HepG2 (cell line): ENCODE data around the gene SLC22A5. TPM values are rescaled to one million over a fixed set of nuclear protein-coding genes. Genes with fewer than 3 reads are reported as not detected.

Experiments used
- GABPB1 ChIP-seq: IDR thresholded peaks from 2 replicates; pipeline ENCODE4 v1.6.1; 2016; ENCODE audit warnings: mild to moderate bottlenecking, missing genetic modification reagents, moderate library complexity, missing compliant biosample characterization
- HNF4A ChIP-seq: sonication (generic); formaldehyde crosslinking; IDR thresholded peaks from 2 replicates; pipeline ENCODE4 v1.4.0; 2020; ENCODE audit warnings: missing genetic modification reagents
- ISL2 ChIP-seq: sonication (generic); formaldehyde crosslinking; IDR thresholded peaks from 2 replicates; pipeline ENCODE4 v1.5.0; 2020; ENCODE audit warnings: missing genetic modification reagents
- RFX3 ChIP-seq: IDR thresholded peaks from 2 replicates; pipeline ENCODE4 v1.6.1; 2016; ENCODE audit warnings: missing biosample characterization, missing genetic modification reagents
- YY1 ChIP-seq: IDR thresholded peaks from 2 replicates; pipeline ENCODE4 v1.6.1; 2011; ENCODE audit warnings: low read length, low read depth, moderate library complexity, mild to moderate bottlenecking; ENCODE audit not compliant: insufficient read depth, insufficient replicate concordance
- ZEB1 ChIP-seq: IDR thresholded peaks from 2 replicates; pipeline ENCODE4 v1.6.1; 2012; ENCODE audit warnings: mild to moderate bottlenecking, low read depth, inconsistent platforms; ENCODE audit not compliant: insufficient replicate concordance
- ZFX ChIP-seq: sonication (generic); formaldehyde crosslinking; IDR thresholded peaks from 2 replicates; pipeline ENCODE4 v1.4.0; 2020; ENCODE audit warnings: mild to moderate bottlenecking, low read depth, missing genetic modification reagents, moderate library complexity
- ZNF138 ChIP-seq: sonication (generic); formaldehyde crosslinking; IDR thresholded peaks from 2 replicates; pipeline ENCODE4 v1.5.0; 2020; ENCODE audit warnings: mild to moderate bottlenecking, low read depth, missing genetic modification reagents
- ZNF234 ChIP-seq: sonication (generic); formaldehyde crosslinking; conservative IDR thresholded peaks from 2 replicates; pipeline ENCODE4 v1.5.1; 2020; ENCODE audit warnings: mild to moderate bottlenecking, missing genetic modification reagents
- ZNF251 ChIP-seq: sonication (generic); formaldehyde crosslinking; IDR thresholded peaks from 2 replicates; pipeline ENCODE4 v1.9.0; 2021; ENCODE audit warnings: mild to moderate bottlenecking, missing genetic modification reagents
- ZNF777 ChIP-seq: sonication (generic); formaldehyde crosslinking; IDR thresholded peaks from 2 replicates; pipeline ENCODE4 v1.4.0; 2020; ENCODE audit warnings: missing genetic modification reagents
- ZNF790 ChIP-seq: sonication (generic); formaldehyde crosslinking; IDR thresholded peaks from 2 replicates; pipeline ENCODE4 v1.8.0; 2022; ENCODE audit warnings: missing genetic modification reagents, mild to moderate bottlenecking, borderline replicate concordance
- polyA plus RNA-seq, 8 experiments: library from polyadenylated mRNA; depleted of rRNA in 3 of 8; stranded (reverse) in 7 of 8; unstranded in 1 of 8; fragments of >200 nt; fragmentation: Illumina TruSeq in 4 of 8; extraction: Trizol in 4 of 8; gene quantifications; 2 replicates each; pipeline versions ENCODE4 v1.2.1 to v1.2.3, GENCODE V29; 2011 to 2016; ENCODE audit warnings: low read depth in 4 of 8, missing spikeins in 1 of 8, mixed read lengths in 1 of 8; ENCODE audit not compliant: insufficient read depth in 1 of 8
- total RNA-seq, 5 experiments: library from RNA; depleted of rRNA; stranded (reverse); fragments of >200 nt; fragmentation: Illumina TruSeq; extraction: Trizol; gene quantifications; 2 replicates each; pipeline ENCODE4 v1.2.3, GENCODE V29; 2016; ENCODE audit warnings: low read depth in 1 of 5
- TF ChIP-seq, protein P1 (sequence below): sonication (generic); formaldehyde crosslinking; IDR thresholded peaks from 2 replicates; pipeline ENCODE4 v1.5.0; 2020; ENCODE audit warnings: missing genetic modification reagents
- TF ChIP-seq, protein P2 (sequence below): sonication (generic); formaldehyde crosslinking; conservative IDR thresholded peaks from 2 replicates; pipeline ENCODE4 v1.4.0; 2020; ENCODE audit warnings: mild to moderate bottlenecking, missing genetic modification reagents, moderate library complexity
- TF ChIP-seq, protein P3 (sequence below): sonication (generic); formaldehyde crosslinking; conservative IDR thresholded peaks from 2 replicates; pipeline ENCODE4 v1.8.0; 2022; ENCODE audit warnings: missing genetic modification reagents
- TF ChIP-seq, protein P4 (sequence below), 2 experiments: sonication (generic) in 1 of 2; formaldehyde crosslinking in 1 of 2; IDR thresholded peaks; 2 replicates each; pipeline versions ENCODE4 v1.6.1 to v1.9.0; 2014 to 2022; ENCODE audit warnings: antibody characterized with exemption in 1 of 2, borderline replicate concordance in 1 of 2, inconsistent platforms in 1 of 2, low read depth in 1 of 2, missing genetic modification reagents in 1 of 2

SLC22A5 gene
- total and polyA plus RNA-seq, 2 of the 13 experiments (the other 11 are each of a cell fraction or from before 2014, with no cell fraction given): 7.1 to 15.1 TPM

- TF ChIP-seq, protein P1, sequence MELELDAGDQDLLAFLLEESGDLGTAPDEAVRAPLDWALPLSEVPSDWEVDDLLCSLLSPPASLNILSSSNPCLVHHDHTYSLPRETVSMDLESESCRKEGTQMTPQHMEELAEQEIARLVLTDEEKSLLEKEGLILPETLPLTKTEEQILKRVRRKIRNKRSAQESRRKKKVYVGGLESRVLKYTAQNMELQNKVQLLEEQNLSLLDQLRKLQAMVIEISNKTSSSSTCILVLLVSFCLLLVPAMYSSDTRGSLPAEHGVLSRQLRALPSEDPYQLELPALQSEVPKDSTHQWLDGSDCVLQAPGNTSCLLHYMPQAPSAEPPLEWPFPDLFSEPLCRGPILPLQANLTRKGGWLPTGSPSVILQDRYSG (CRISPR knock-in tag): peak; percentile 90; the same call in 1 of the 2 replicates
- TF ChIP-seq, protein P2, sequence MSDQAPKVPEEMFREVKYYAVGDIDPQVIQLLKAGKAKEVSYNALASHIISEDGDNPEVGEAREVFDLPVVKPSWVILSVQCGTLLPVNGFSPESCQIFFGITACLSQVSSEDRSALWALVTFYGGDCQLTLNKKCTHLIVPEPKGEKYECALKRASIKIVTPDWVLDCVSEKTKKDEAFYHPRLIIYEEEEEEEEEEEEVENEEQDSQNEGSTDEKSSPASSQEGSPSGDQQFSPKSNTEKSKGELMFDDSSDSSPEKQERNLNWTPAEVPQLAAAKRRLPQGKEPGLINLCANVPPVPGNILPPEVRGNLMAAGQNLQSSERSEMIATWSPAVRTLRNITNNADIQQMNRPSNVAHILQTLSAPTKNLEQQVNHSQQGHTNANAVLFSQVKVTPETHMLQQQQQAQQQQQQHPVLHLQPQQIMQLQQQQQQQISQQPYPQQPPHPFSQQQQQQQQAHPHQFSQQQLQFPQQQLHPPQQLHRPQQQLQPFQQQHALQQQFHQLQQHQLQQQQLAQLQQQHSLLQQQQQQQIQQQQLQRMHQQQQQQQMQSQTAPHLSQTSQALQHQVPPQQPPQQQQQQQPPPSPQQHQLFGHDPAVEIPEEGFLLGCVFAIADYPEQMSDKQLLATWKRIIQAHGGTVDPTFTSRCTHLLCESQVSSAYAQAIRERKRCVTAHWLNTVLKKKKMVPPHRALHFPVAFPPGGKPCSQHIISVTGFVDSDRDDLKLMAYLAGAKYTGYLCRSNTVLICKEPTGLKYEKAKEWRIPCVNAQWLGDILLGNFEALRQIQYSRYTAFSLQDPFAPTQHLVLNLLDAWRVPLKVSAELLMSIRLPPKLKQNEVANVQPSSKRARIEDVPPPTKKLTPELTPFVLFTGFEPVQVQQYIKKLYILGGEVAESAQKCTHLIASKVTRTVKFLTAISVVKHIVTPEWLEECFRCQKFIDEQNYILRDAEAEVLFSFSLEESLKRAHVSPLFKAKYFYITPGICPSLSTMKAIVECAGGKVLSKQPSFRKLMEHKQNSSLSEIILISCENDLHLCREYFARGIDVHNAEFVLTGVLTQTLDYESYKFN (CRISPR knock-in tag): peak; percentile 23; the same call in 1 of the 2 replicates
- TF ChIP-seq ISL2 (CRISPR knock-in tag): peak; percentile 64
- TF ChIP-seq, protein P3, sequence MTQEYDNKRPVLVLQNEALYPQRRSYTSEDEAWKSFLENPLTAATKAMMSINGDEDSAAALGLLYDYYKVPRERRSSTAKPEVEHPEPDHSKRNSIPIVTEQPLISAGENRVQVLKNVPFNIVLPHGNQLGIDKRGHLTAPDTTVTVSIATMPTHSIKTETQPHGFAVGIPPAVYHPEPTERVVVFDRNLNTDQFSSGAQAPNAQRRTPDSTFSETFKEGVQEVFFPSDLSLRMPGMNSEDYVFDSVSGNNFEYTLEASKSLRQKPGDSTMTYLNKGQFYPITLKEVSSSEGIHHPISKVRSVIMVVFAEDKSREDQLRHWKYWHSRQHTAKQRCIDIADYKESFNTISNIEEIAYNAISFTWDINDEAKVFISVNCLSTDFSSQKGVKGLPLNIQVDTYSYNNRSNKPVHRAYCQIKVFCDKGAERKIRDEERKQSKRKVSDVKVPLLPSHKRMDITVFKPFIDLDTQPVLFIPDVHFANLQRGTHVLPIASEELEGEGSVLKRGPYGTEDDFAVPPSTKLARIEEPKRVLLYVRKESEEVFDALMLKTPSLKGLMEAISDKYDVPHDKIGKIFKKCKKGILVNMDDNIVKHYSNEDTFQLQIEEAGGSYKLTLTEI (CRISPR knock-in tag): no peak
- no peak for TF ChIP-seq RFX3 (CRISPR knock-in tag)
- TF ChIP-seq GABPB1 (CRISPR knock-in tag): peak; percentile 63; the same call in 1 of the 2 replicates
- peak; percentile 53; the same call in 1 of the 2 replicates for TF ChIP-seq ZNF234 (CRISPR knock-in tag)
- peak; percentile 13 for TF ChIP-seq YY1
- peak; percentile 58; the same call in 1 of the 2 replicates for TF ChIP-seq ZNF790 (CRISPR knock-in tag)
- TF ChIP-seq ZEB1: no peak
- TF ChIP-seq, protein P4, sequence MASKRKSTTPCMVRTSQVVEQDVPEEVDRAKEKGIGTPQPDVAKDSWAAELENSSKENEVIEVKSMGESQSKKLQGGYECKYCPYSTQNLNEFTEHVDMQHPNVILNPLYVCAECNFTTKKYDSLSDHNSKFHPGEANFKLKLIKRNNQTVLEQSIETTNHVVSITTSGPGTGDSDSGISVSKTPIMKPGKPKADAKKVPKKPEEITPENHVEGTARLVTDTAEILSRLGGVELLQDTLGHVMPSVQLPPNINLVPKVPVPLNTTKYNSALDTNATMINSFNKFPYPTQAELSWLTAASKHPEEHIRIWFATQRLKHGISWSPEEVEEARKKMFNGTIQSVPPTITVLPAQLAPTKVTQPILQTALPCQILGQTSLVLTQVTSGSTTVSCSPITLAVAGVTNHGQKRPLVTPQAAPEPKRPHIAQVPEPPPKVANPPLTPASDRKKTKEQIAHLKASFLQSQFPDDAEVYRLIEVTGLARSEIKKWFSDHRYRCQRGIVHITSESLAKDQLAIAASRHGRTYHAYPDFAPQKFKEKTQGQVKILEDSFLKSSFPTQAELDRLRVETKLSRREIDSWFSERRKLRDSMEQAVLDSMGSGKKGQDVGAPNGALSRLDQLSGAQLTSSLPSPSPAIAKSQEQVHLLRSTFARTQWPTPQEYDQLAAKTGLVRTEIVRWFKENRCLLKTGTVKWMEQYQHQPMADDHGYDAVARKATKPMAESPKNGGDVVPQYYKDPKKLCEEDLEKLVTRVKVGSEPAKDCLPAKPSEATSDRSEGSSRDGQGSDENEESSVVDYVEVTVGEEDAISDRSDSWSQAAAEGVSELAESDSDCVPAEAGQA (IDR thresholded peaks at IDR 0.05; ENCODE audit: low read depth): no peak
- TF ChIP-seq, protein P4 (CRISPR knock-in tag; IDR thresholded peaks at IDR 0.05; ENCODE audit: borderline replicate concordance): peak; percentile 85
- peak; percentile 12 for TF ChIP-seq HNF4A (CRISPR knock-in tag)
- TF ChIP-seq ZFX (CRISPR knock-in tag): peak; percentile 99
- TF ChIP-seq ZNF138 (CRISPR knock-in tag): peak; percentile 88; the same call in 1 of the 2 replicates
- no peak for TF ChIP-seq ZNF251 (CRISPR knock-in tag)
- peak; percentile 86 for TF ChIP-seq ZNF777 (CRISPR knock-in tag)
Measured at GRCh38 chr5:132369474-132370180, at the start of gene SLC22A5 (continued).
